ENCODE results near the gene KATNA1.

KATNA1 gene

GRCh38 chr6:149634315-149634714, 14.2 kb downstream of the KATNA1 start:
- Histone ChIP-seq H3K9me2 (ENCODE audit: low read depth, low read length) (no peaks in the 10 kb centered on the region), H3K9ac (ENCODE audit: low read length) (no peak overlapping the region), H3F3A (ENCODE audit: insufficient read depth, low read length) (no peaks in the 10 kb centered on the region), H4K20me1 (ENCODE audit: insufficient read depth, low read length) (no peaks in the 10 kb centered on the region), H3K79me2 (ENCODE audit: insufficient read depth, low read length) (no peaks in the 10 kb centered on the region), H3K27ac (ENCODE audit: low read depth, low read length, poor library complexity, severe bottlenecking) (no peak overlapping the region), H2AFZ (ENCODE audit: low read length) (no peak overlapping the region), H3K4me3 (ENCODE audit: low read depth, low read length, poor library complexity, severe bottlenecking) (no peak overlapping the region), H3K4me2 (ENCODE audit: low read length) (no peak overlapping the region), H3K27me3 (ENCODE audit: insufficient read depth, low read length) (no peaks in the 10 kb centered on the region), H3K36me3 (ENCODE audit: insufficient read depth, low read length) (peaks cover 37% of the 10 kb centered on the region), H3K9me3 (ENCODE audit: low read length) (no peaks in the 10 kb centered on the region), H3K4me1 (ENCODE audit: insufficient read depth, low read length, severe bottlenecking) (no peaks in the 10 kb centered on the region)
- TF ChIP-seq CTCF (IDR thresholded peaks at IDR 0.05; ENCODE audit: low read length), result no peak
- TF ChIP-seq EZH2 (IDR thresholded peaks at IDR 0.05; ENCODE audit: borderline replicate concordance, low read length), result no peak

- H3K9me2 ChIP-seq (ENCODE audit: low read depth, low read length), result no peaks in the 10 kb centered on the region
- peaks cover 32% of the 10 kb centered on the region for H3K36me3 ChIP-seq (ENCODE audit: insufficient read depth, low read length)
- H3K4me2 ChIP-seq (ENCODE audit: low read length), result no peak overlapping the region
- H3K9me3 ChIP-seq (ENCODE audit: low read length), result no peaks in the 10 kb centered on the region
- H3F3A ChIP-seq (ENCODE audit: insufficient read depth, low read length), result no peaks in the 10 kb centered on the region
- no peaks in the 10 kb centered on the region for H3K4me1 ChIP-seq (ENCODE audit: insufficient read depth, low read length, severe bottlenecking)
- no peaks in the 10 kb centered on the region for H4K20me1 ChIP-seq (ENCODE audit: insufficient read depth, low read length)
- H3K9ac ChIP-seq (ENCODE audit: low read length), result no peak overlapping the region
- no peak overlapping the region for H3K27ac ChIP-seq (ENCODE audit: low read depth, low read length, poor library complexity, severe bottlenecking)
- H2AFZ ChIP-seq (ENCODE audit: low read length), result no peak overlapping the region
- no peaks in the 10 kb centered on the region for H3K79me2 ChIP-seq (ENCODE audit: insufficient read depth, low read length)
- TF ChIP-seq EZH2 (IDR thresholded peaks at IDR 0.05; ENCODE audit: borderline replicate concordance, low read length), result no peak
- no peak for TF ChIP-seq CTCF (IDR thresholded peaks at IDR 0.05; ENCODE audit: low read length)
- H3K27me3 ChIP-seq (ENCODE audit: insufficient read depth, low read length), result no peaks in the 10 kb centered on the region
- no peak overlapping the region for H3K4me3 ChIP-seq (ENCODE audit: low read depth, low read length, poor library complexity, severe bottlenecking)
These were observed 19.5 kb downstream of the KATNA1 start for GRCh38 chr6:149628875-149629510.

GRCh38 chr6:149627672-149628071, 20.8 kb downstream of the KATNA1 start:
- no peak overlapping the region for H3K27ac ChIP-seq (ENCODE audit: low read depth, low read length, poor library complexity, severe bottlenecking)
- H3K4me1 ChIP-seq (ENCODE audit: insufficient read depth, low read length, severe bottlenecking), result no peaks in the 10 kb centered on the region
- H3K4me3 ChIP-seq (ENCODE audit: low read depth, low read length, poor library complexity, severe bottlenecking), result no peak overlapping the region
- no peaks in the 10 kb centered on the region for H4K20me1 ChIP-seq (ENCODE audit: insufficient read depth, low read length)
- H3K9me3 ChIP-seq (ENCODE audit: low read length), result no peaks in the 10 kb centered on the region
- H3K36me3 ChIP-seq (ENCODE audit: insufficient read depth, low read length), result peaks cover 38% of the 10 kb centered on the region
- H3K79me2 ChIP-seq (ENCODE audit: insufficient read depth, low read length), result no peaks in the 10 kb centered on the region
- H3K4me2 ChIP-seq (ENCODE audit: low read length), result no peak overlapping the region
- H3K27me3 ChIP-seq (ENCODE audit: insufficient read depth, low read length), result no peaks in the 10 kb centered on the region
- H3K9me2 ChIP-seq (ENCODE audit: low read depth, low read length), result no peaks in the 10 kb centered on the region
- H3K9ac ChIP-seq (ENCODE audit: low read length), result no peak overlapping the region
- TF ChIP-seq CTCF (IDR thresholded peaks at IDR 0.05; ENCODE audit: low read length), result no peak
- no peak for TF ChIP-seq EZH2 (IDR thresholded peaks at IDR 0.05; ENCODE audit: borderline replicate concordance, low read length)
- no peaks in the 10 kb centered on the region for H3F3A ChIP-seq (ENCODE audit: insufficient read depth, low read length)
- no peak overlapping the region for H2AFZ ChIP-seq (ENCODE audit: low read length)
